Upper lobe of left lung (tissue), 6 donors: ENCODE measurements around the gene IL17RB. TPM values are rescaled to one million over a fixed set of nuclear protein-coding genes. Genes with fewer than 3 reads are reported as not detected.

Experiments
- ATAC-seq, 2 donors: fragments of 200-7000 bp; cut with Tn5 transposase; one replicate each; pipeline ENCODE4 v1.9.1; 2022; ENCODE audit warnings: mild to moderate bottlenecking in 2 of 2, moderate library complexity in 2 of 2; ENCODE audit not compliant: low FRiP score in 2 of 2
- DNase-seq, 2 donors: peaks; one replicate each; pipeline ENCODE4 v3.0.0-alpha.2; 2019 to 2020
- H3K27ac ChIP-seq, 4 donors: fragments of 200-600 bp; sonication (generic); one replicate each; pipeline ENCODE4 v1.5.1; 2016 to 2019
- H3K27me3 ChIP-seq, 4 donors: fragments of 200-600 bp; sonication (generic); one replicate each; pipeline ENCODE4 v1.5.1; 2017 to 2019
- H3K36me3 ChIP-seq, 4 donors: fragments of 200-600 bp; sonication (generic); one replicate each; pipeline ENCODE4 v1.5.1; 2016 to 2019
- H3K4me1 ChIP-seq, 4 donors: fragments of 200-600 bp; sonication (generic); one replicate each; pipeline ENCODE4 v1.5.1; 2018 to 2019
- H3K4me3 ChIP-seq, 4 donors: fragments of 200-600 bp; sonication (generic); one replicate each; pipeline ENCODE4 v1.5.1; 2017 to 2019; ENCODE audit warnings: mild to moderate bottlenecking in 2 of 4, moderate library complexity in 1 of 4
- H3K9me3 ChIP-seq, 4 donors: fragments of 200-600 bp; sonication (generic); one replicate each; pipeline ENCODE4 v1.5.1; 2018 to 2019
- EP300 ChIP-seq, 4 donors: sonication (generic); formaldehyde crosslinking; IDR thresholded peaks; one replicate each; pipeline ENCODE4 v1.5.1; 2017; ENCODE audit warnings: antibody characterized with exemption in 4 of 4, control low read depth in 2 of 4
- POLR2A ChIP-seq, 4 donors: fragments of 450-650 bp; IDR thresholded peaks; one replicate each; pipeline ENCODE4 v1.5.1; 2016 to 2017; ENCODE audit warnings: antibody characterized with exemption in 4 of 4, mild to moderate bottlenecking in 2 of 4
- POLR2AphosphoS5 ChIP-seq, 2 donors: sonication (generic); formaldehyde crosslinking; IDR thresholded peaks; one replicate each; pipeline ENCODE4 v1.5.1; 2017; ENCODE audit warnings: antibody characterized with exemption in 2 of 2
- WGBS, 2 donors: methylation state at CpG; one replicate each; pipeline ENCODE4 v1.1.5; 2017 to 2018; 5-methylcytosine and 5-hydroxymethylcytosine counted together
- total RNA-seq, 6 donors: library from RNA; depleted of rRNA in 4 of 6; stranded (reverse); fragments of >200 nt in 4 of 6; gene quantifications; one replicate each; pipeline versions ENCODE4 v1.1.0 to v1.2.1, GENCODE V29; 2016 to 2021
- TF ChIP-seq, protein P1 (sequence below), 6 experiments: fragments of 450-650 bp in 4 of 6; fragments of 200-600 bp in 2 of 6; sonication (generic) in 2 of 6; IDR thresholded peaks; one replicate each; pipeline ENCODE4 v1.5.1; 2016 to 2019; ENCODE audit warnings: antibody characterized with exemption in 6 of 6
- donor health status: DM: no; HTN: no; CAD: no; lungs with moderate emphysema.
- donor health status: DM: no; HTN: yes; CAD: no; lungs with severe emphysema.

IL17RB gene
- total RNA-seq, 6 donors from 2014 or later = 3.1 to 15.6 (median 6.3) TPM

DNA sequence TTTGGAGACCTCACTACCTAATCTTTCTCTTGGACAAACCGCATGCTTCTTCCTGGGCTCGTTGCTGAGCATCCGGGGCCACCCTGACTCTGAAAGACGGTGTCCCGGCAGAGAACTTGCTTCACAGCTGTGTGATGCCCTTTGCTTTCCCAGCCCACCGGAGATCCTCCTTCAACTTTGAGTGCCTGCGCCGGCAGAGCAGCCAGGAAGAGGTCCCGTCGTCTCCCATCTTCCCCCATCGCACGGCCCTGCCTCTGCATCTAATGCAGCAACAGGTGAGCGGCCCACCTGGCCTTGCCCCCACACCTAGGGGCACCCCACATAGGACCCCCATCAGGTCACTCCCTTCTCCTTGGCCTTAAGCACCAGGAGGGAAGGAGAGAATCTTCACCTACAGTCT, 37.9 kb upstream of the IL17RB start:
- Histone ChIP-seq H3K9me3 (no peaks in the 10 kb centered on the region), H3K36me3 (peaks cover 0 to 3% (median 0%) of the 10 kb centered on the region in 4 donors), H3K27me3 (no peaks in the 10 kb centered on the region), H3K27ac (no peak overlapping the region), H3K4me3 (no peak overlapping the region), H3K4me1 (no peaks in the 10 kb centered on the region)
- WGBS, 2 donors = 91 to 93% methylated on average over 13 of the region's 13 CpGs
- TF ChIP-seq, protein P1, sequence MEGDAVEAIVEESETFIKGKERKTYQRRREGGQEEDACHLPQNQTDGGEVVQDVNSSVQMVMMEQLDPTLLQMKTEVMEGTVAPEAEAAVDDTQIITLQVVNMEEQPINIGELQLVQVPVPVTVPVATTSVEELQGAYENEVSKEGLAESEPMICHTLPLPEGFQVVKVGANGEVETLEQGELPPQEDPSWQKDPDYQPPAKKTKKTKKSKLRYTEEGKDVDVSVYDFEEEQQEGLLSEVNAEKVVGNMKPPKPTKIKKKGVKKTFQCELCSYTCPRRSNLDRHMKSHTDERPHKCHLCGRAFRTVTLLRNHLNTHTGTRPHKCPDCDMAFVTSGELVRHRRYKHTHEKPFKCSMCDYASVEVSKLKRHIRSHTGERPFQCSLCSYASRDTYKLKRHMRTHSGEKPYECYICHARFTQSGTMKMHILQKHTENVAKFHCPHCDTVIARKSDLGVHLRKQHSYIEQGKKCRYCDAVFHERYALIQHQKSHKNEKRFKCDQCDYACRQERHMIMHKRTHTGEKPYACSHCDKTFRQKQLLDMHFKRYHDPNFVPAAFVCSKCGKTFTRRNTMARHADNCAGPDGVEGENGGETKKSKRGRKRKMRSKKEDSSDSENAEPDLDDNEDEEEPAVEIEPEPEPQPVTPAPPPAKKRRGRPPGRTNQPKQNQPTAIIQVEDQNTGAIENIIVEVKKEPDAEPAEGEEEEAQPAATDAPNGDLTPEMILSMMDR (IDR thresholded peaks at IDR 0.05) = no peak
- no peak for TF ChIP-seq POLR2A (IDR thresholded peaks at IDR 0.05)
- TF ChIP-seq POLR2AphosphoS5 (IDR thresholded peaks at IDR 0.05) = no peak
- no peak for TF ChIP-seq EP300 (IDR thresholded peaks at IDR 0.05)
- DNase-seq = no peak
- no peak for ATAC-seq

DNA sequence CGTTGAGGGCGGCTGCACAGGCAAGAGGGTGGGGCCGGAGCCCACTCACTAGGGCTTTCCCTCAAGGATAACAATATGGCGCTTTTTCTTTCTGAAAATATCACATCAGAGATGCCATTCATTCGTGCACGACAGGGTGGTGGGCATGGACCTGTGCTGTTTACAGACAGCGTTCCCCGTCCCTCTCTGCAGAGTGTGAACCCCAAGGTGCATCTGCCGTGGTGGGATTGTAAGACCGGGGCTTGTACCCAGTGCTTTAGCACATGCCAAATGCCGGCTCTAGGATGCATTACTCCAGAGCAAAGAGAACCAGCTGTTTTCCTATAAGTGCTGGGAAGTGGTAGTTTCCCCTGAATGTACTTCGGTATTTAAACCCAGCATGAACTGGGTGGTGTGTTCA, 37.1 kb upstream of the IL17RB start:
- ATAC-seq (no peak), DNase-seq (no peak)
- Histone ChIP-seq H3K27ac (no peak overlapping the region), H3K4me1 (no peaks in the 10 kb centered on the region), H3K4me3 (no peak overlapping the region), H3K9me3 (no peaks in the 10 kb centered on the region), H3K36me3 (peaks cover 0 to 3% (median 0%) of the 10 kb centered on the region in 4 donors), H3K27me3 (no peaks in the 10 kb centered on the region)
- TF ChIP-seq EP300 (IDR thresholded peaks at IDR 0.05) (no peak), POLR2A (IDR thresholded peaks at IDR 0.05) (no peak), POLR2AphosphoS5 (IDR thresholded peaks at IDR 0.05) (no peak)
- TF ChIP-seq, protein P1 (IDR thresholded peaks at IDR 0.05) = no peak
- WGBS, 2 donors = 85 to 88% methylated on average over 11 to 12 of the region's 12 CpGs

DNA sequence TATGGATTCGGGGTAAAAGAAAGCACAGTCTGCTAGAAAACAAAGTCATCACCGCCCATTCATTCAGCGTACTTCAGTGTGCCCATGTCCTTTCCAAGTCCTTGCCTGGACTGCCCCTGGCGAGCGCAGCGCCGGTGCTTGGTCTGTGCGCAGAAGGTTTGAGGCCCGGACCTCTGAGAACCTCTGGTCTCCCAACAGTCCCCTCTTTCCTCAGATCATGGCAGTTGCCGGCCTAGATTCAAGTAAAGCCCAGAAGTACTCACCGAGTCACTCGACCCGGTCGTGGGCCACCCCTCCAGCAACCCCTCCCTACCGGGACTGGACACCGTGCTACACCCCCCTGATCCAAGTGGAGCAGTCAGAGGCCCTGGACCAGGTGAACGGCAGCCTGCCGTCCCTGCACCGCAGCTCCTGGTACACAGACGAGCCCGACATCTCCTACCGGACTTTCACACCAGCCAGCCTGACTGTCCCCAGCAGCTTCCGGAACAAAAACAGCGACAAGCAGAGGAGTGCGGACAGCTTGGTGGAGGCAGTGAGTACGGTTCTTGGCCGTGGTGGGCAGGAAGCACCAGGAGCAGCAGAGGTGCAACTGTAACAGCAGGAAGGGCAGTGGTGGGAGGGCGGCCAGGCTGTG, 36.5 kb upstream of the IL17RB start:
- TF ChIP-seq, protein P1 (IDR thresholded peaks at IDR 0.05) = no peak
- TF ChIP-seq POLR2AphosphoS5 (IDR thresholded peaks at IDR 0.05) = no peak
- TF ChIP-seq EP300 (IDR thresholded peaks at IDR 0.05) = no peak
- TF ChIP-seq POLR2A (IDR thresholded peaks at IDR 0.05) = no peak
- Histone ChIP-seq H3K27ac (no peak overlapping the region), H3K9me3 (no peaks in the 10 kb centered on the region), H3K4me3 (no peak overlapping the region), H3K27me3 (no peaks in the 10 kb centered on the region), H3K4me1 (no peaks in the 10 kb centered on the region), H3K36me3 (peaks cover 0 to 3% (median 0%) of the 10 kb centered on the region in 4 donors)
- ATAC-seq = no peak
- DNase-seq = no peak
- 84 to 88% methylated on average over 26 to 28 of the region's 28 CpGs for WGBS, 2 donors

DNA sequence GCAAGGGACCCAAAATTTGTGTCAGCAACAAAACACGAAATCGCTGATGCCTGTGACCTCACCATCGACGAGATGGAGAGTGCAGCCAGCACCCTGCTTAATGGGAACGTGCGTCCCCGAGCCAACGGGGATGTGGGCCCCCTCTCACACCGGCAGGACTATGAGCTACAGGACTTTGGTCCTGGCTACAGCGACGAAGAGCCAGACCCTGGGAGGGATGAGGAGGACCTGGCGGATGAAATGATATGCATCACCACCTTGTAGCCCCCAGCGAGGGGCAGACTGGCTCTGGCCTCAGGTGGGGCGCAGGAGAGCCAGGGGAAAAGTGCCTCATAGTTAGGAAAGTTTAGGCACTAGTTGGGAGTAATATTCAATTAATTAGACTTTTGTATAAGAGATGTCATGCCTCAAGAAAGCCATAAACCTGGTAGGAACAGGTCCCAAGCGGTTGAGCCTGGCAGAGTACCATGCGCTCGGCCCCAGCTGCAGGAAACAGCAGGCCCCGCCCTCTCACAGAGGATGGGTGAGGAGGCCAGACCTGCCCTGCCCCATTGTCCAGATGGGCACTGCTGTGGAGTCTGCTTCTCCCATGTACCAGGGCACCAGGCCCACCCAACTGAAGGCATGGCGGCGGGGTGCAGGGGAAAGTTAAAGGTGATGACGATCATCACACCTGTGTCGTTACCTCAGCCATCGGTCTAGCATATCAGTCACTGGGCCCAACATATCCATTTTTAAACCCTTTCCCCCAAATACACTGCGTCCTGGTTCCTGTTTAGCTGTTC, 35.0 kb upstream of the IL17RB start:
- Histone ChIP-seq H3K4me3 (no peak overlapping the region), H3K36me3 (peaks cover 0 to 3% (median 0%) of the 10 kb centered on the region in 4 donors), H3K9me3 (no peaks in the 10 kb centered on the region), H3K27ac (no peak overlapping the region), H3K4me1 (no peaks in the 10 kb centered on the region), H3K27me3 (no peaks in the 10 kb centered on the region)
- WGBS, 2 donors = 94 to 95% methylated on average over 18 to 24 of the region's 24 CpGs
- ATAC-seq = no peak
- TF ChIP-seq, protein P1 (IDR thresholded peaks at IDR 0.05) = no peak
- TF ChIP-seq EP300 (IDR thresholded peaks at IDR 0.05) = no peak
- no peak for DNase-seq
